BLaER1 treated with 17β-estradiol and CSF1 and Interleukin-3, amounts not matched to agents 10 nM and 100 nM (cell line): ENCODE data around the gene PARN.

Experiments used
- H3K27ac ChIP-seq, 11 experiments: shearing (Covaris generic); formaldehyde crosslinking; 2 replicates each; pipeline ENCODE4 v1.8.1; 2022
- H3K27me3 ChIP-seq, 11 experiments: shearing (Covaris generic); formaldehyde crosslinking; 2 replicates each; pipeline ENCODE4 v1.8.1; 2022
- H3K36me3 ChIP-seq, 11 experiments: shearing (Covaris generic); formaldehyde crosslinking; 2 replicates each; pipeline ENCODE4 v1.8.1; 2022
- H3K4me1 ChIP-seq, 10 experiments: shearing (Covaris generic); formaldehyde crosslinking; 2 replicates each; pipeline ENCODE4 v1.8.1; 2022
- H3K4me2 ChIP-seq, 11 experiments: shearing (Covaris generic); formaldehyde crosslinking; 2 replicates each; pipeline ENCODE4 v1.8.1; 2022
- H3K4me3 ChIP-seq, 10 experiments: shearing (Covaris generic); formaldehyde crosslinking; 2 replicates each; pipeline ENCODE4 v1.8.1; 2022
- H3K9ac ChIP-seq, 11 experiments: shearing (Covaris generic); formaldehyde crosslinking; 2 replicates each; pipeline ENCODE4 v1.8.1; 2022
- H3K9me3 ChIP-seq, 11 experiments: shearing (Covaris generic); formaldehyde crosslinking; replicated peaks in 1 of 11; 2 replicates each; pipeline ENCODE4 v1.8.1; 2022
- H4K20me1 ChIP-seq, 11 experiments: shearing (Covaris generic); formaldehyde crosslinking; 2 replicates each; pipeline ENCODE4 v1.8.1; 2022
- Cebpa-rat ChIP-seq, 11 experiments: shearing (Covaris generic); IDR thresholded peaks; 2 replicates each; pipeline ENCODE4 v1.8.1; 2022

The PARN gene

GRCh38 chr16:14520753-14521152 lies 109.3 kb downstream of the PARN start:
- Histone ChIP-seq H3K4me2 (no peak overlapping the region), H3K36me3 (peaks cover 0 to 16% (median 2%) of the 10 kb centered on the region in 11 experiments; a peak in 3 of 22 replicates), H4K20me1 (peaks cover 0 to 18% (median 0%) of the 10 kb centered on the region in 11 experiments; a peak in 5 of 22 replicates), H3K9ac (no peak overlapping the region), H3K4me1 (peaks cover 0 to 9% (median 0%) of the 10 kb centered on the region in 10 experiments; a peak in 2 of 20 replicates), H3K9me3 (no peaks in the 10 kb centered on the region), H3K4me3 (no peak overlapping the region), H3K27ac (no peak overlapping the region), H3K27me3 (no peaks in the 10 kb centered on the region)
- no peak for TF ChIP-seq Cebpa-rat (IDR thresholded peaks at IDR 0.05)

GRCh38 chr16:14514967-14515366 lies 115.1 kb downstream of the PARN start:
- Histone ChIP-seq H3K9me3 (no peaks in the 10 kb centered on the region), H3K27ac (no peak overlapping the region), H3K4me1 (peaks cover 0 to 17% (median 10%) of the 10 kb centered on the region in 10 experiments; a peak in 11 of 20 replicates), H3K27me3 (no peaks in the 10 kb centered on the region), H3K4me3 (no peak overlapping the region), H3K4me2 (no peak overlapping the region), H3K36me3 (peaks cover 0 to 17% (median 4%) of the 10 kb centered on the region in 11 experiments; a peak in 7 of 22 replicates), H3K9ac (no peak overlapping the region), H4K20me1 (peaks cover 0 to 30% (median 0%) of the 10 kb centered on the region in 11 experiments; a peak in 4 of 22 replicates)
- no peak for TF ChIP-seq Cebpa-rat (IDR thresholded peaks at IDR 0.05)

GRCh38 chr16:14513389-14514107 lies 116.5 kb downstream of the PARN start:
- H3K4me2 ChIP-seq: no peak overlapping the region
- H3K27me3 ChIP-seq: no peaks in the 10 kb centered on the region
- peaks cover 0 to 24% (median 10%) of the 10 kb centered on the region in 10 experiments; a peak in 11 of 20 replicates for H3K4me1 ChIP-seq
- peaks cover 0 to 36% (median 0%) of the 10 kb centered on the region in 11 experiments; a peak in 4 of 22 replicates for H4K20me1 ChIP-seq
- H3K9me3 ChIP-seq: no peaks in the 10 kb centered on the region
- H3K4me3 ChIP-seq: no peak overlapping the region
- H3K36me3 ChIP-seq: peaks cover 0 to 17% (median 4%) of the 10 kb centered on the region in 11 experiments; a peak in 7 of 22 replicates
- TF ChIP-seq Cebpa-rat (IDR thresholded peaks at IDR 0.05): no peak
- no peak overlapping the region for H3K27ac ChIP-seq
- H3K9ac ChIP-seq: no peak overlapping the region

- Histone ChIP-seq H3K4me2 (peak overlapping the region in 4 of 11 experiments; percentile 55 to 65 (median 62); a peak in 4 of 22 replicates), H3K36me3 (peaks cover 0 to 14% (median under 1%) of the 10 kb centered on the region in 11 experiments; a peak in 5 of 22 replicates)
Observed at GRCh38 chr16:14511800-14512135, 118.3 kb downstream of the PARN start.

GRCh38 chr16:14510939-14511799 lies 118.9 kb downstream of the PARN start:
- no peak overlapping the region for H3K4me3 ChIP-seq
- no peaks in the 10 kb centered on the region for H3K27me3 ChIP-seq
- peak in 1 of 11 experiments; percentile 61; a peak in 1 of 22 replicates for TF ChIP-seq Cebpa-rat (IDR thresholded peaks at IDR 0.05)
- H3K36me3 ChIP-seq: peaks cover 0 to 14% (median 0%) of the 10 kb centered on the region in 11 experiments; a peak in 4 of 22 replicates
- no peaks in the 10 kb centered on the region for H3K9me3 ChIP-seq
- H3K27ac ChIP-seq: no peak overlapping the region
- peak overlapping the region in 6 of 11 experiments; percentile 8 to 65 (median 58); a peak in 9 of 22 replicates for H3K4me2 ChIP-seq
- no peak overlapping the region for H3K9ac ChIP-seq
- H4K20me1 ChIP-seq: peaks cover 0 to 29% (median 0%) of the 10 kb centered on the region in 11 experiments; a peak in 3 of 22 replicates
- H3K4me1 ChIP-seq: peaks cover 0 to 24% (median 10%) of the 10 kb centered on the region in 10 experiments; a peak in 11 of 20 replicates

More at GRCh38 chr16:14511800-14512135, 118.3 kb downstream of the PARN start:
- TF ChIP-seq Cebpa-rat (IDR thresholded peaks at IDR 0.05): no peak
- H3K9ac ChIP-seq: no peak overlapping the region
- H4K20me1 ChIP-seq: peaks cover 0 to 31% (median 0%) of the 10 kb centered on the region in 11 experiments; a peak in 3 of 22 replicates
- H3K4me1 ChIP-seq: peaks cover 0 to 24% (median 10%) of the 10 kb centered on the region in 10 experiments; a peak in 11 of 20 replicates
- no peak overlapping the region for H3K4me3 ChIP-seq
- no peaks in the 10 kb centered on the region for H3K27me3 ChIP-seq
- no peaks in the 10 kb centered on the region for H3K9me3 ChIP-seq
- H3K27ac ChIP-seq: no peak overlapping the region

GRCh38 chr16:14510581-14510938 lies 119.5 kb downstream of the PARN start:
- H3K27ac ChIP-seq: no peak overlapping the region
- H3K4me2 ChIP-seq: peak overlapping the region in 6 of 11 experiments; percentile 8 to 65 (median 58); a peak in 10 of 22 replicates

GRCh38 chr16:14509675-14510132 lies 120.4 kb downstream of the PARN start:
- TF ChIP-seq Cebpa-rat (IDR thresholded peaks at IDR 0.05): 0 out of 22 replicates have a peak, but pooled peaks of 1 of the 11 experiments have one; percentile 21
- Histone ChIP-seq H3K9ac (no peak overlapping the region), H3K36me3 (peaks cover 0 to 14% (median 0%) of the 10 kb centered on the region in 11 experiments; a peak in 4 of 22 replicates), H4K20me1 (peaks cover 0 to 35% (median 0%) of the 10 kb centered on the region in 11 experiments; a peak in 3 of 22 replicates), H3K4me1 (peaks cover 0 to 24% (median 10%) of the 10 kb centered on the region in 10 experiments; a peak in 11 of 20 replicates), H3K9me3 (no peaks in the 10 kb centered on the region), H3K4me3 (no peak overlapping the region), H3K27ac (no peak overlapping the region), H3K27me3 (no peaks in the 10 kb centered on the region), H3K4me2 (no peak overlapping the region)

More at GRCh38 chr16:14510581-14510938, 119.5 kb downstream of the PARN start:
- no peak overlapping the region for H3K9ac ChIP-seq
- H3K27me3 ChIP-seq: no peaks in the 10 kb centered on the region
- H3K9me3 ChIP-seq: no peaks in the 10 kb centered on the region
- peaks cover 0 to 24% (median 10%) of the 10 kb centered on the region in 10 experiments; a peak in 11 of 20 replicates for H3K4me1 ChIP-seq
- no peak overlapping the region for H3K4me3 ChIP-seq
- peaks cover 0 to 29% (median 0%) of the 10 kb centered on the region in 11 experiments; a peak in 3 of 22 replicates for H4K20me1 ChIP-seq
- TF ChIP-seq Cebpa-rat (IDR thresholded peaks at IDR 0.05): no peak
- peaks cover 0 to 14% (median 0%) of the 10 kb centered on the region in 11 experiments; a peak in 4 of 22 replicates for H3K36me3 ChIP-seq

- no peak overlapping the region for H3K27ac ChIP-seq
Observed at GRCh38 chr16:14509055-14509454, 121.0 kb downstream of the PARN start.

More at GRCh38 chr16:14509055-14509454, 121.0 kb downstream of the PARN start:
- Histone ChIP-seq H4K20me1 (peaks cover 0 to 35% (median 0%) of the 10 kb centered on the region in 11 experiments; a peak in 3 of 22 replicates), H3K4me3 (no peak overlapping the region), H3K4me1 (peaks cover 0 to 24% (median 10%) of the 10 kb centered on the region in 10 experiments; a peak in 11 of 20 replicates), H3K36me3 (peaks cover 0 to 14% (median 0%) of the 10 kb centered on the region in 11 experiments; a peak in 3 of 22 replicates), H3K9me3 (no peaks in the 10 kb centered on the region), H3K9ac (no peak overlapping the region), H3K27me3 (no peaks in the 10 kb centered on the region), H3K4me2 (0 out of 22 replicates have a peak overlapping the region, but pooled peaks of 2 of the 11 experiments have one; percentile 16 to 42)
- TF ChIP-seq Cebpa-rat (IDR thresholded peaks at IDR 0.05): no peak
